Mesendoderm (in vitro differentiated cells): ENCODE data around the gene TASL. TPM values are rescaled to one million over a fixed set of nuclear protein-coding genes. Genes with fewer than 3 reads are reported as not detected.
A peak's percentile ranks its signal among the peaks of the same experiment; 100 is the strongest.

Source experiments
- DNase-seq: peaks from one replicate; pipeline ENCODE4 v3.0.0; 2013
- H2AK5ac ChIP-seq: 2 replicates; pipeline ENCODE4 v1.6.1; 2013; ENCODE audit warnings: low read length, inconsistent platforms
- H2BK120ac ChIP-seq: 2 replicates; pipeline ENCODE4 v1.6.1; 2013; ENCODE audit warnings: low read depth, mild to moderate bottlenecking, low read length, moderate library complexity, mixed read lengths
- H2BK15ac ChIP-seq: replicated peaks from 2 replicates; pipeline ENCODE4 v1.6.1; 2013; ENCODE audit warnings: low read depth, mild to moderate bottlenecking, moderate library complexity
- H2BK5ac ChIP-seq: 2 replicates; pipeline ENCODE4 v1.6.1; 2013; ENCODE audit warnings: low read length, inconsistent platforms
- H3K18ac ChIP-seq: 2 replicates; pipeline ENCODE4 v1.6.1; 2013; ENCODE audit warnings: mild to moderate bottlenecking, low read length, mixed read lengths
- H3K23ac ChIP-seq: one replicate; pipeline ENCODE4 v1.6.1; 2013; ENCODE audit warnings: low read length
- H3K27ac ChIP-seq: 2 replicates; pipeline ENCODE4 v1.5.1; 2013; ENCODE audit warnings: low read depth, mild to moderate bottlenecking, inconsistent platforms, low read length, moderate library complexity
- H3K27me3 ChIP-seq: 2 replicates; pipeline ENCODE4 v1.6.1; 2013; ENCODE audit warnings: low read length, control low read depth, mild to moderate bottlenecking, inconsistent platforms; ENCODE audit not compliant: insufficient read depth, poor library complexity
- H3K36me3 ChIP-seq: 2 replicates; pipeline ENCODE4 v1.6.1; 2013; ENCODE audit warnings: low read length, inconsistent platforms; ENCODE audit not compliant: control insufficient read depth, insufficient read depth
- H3K4ac ChIP-seq: one replicate; pipeline ENCODE4 v1.6.1; 2013; ENCODE audit warnings: low read depth, mild to moderate bottlenecking, low read length, moderate library complexity
- H3K4me1 ChIP-seq: 2 replicates; pipeline ENCODE4 v1.6.1; 2013; ENCODE audit warnings: low read depth, low read length, inconsistent platforms; ENCODE audit not compliant: control insufficient read depth
- H3K4me2 ChIP-seq: 2 replicates; pipeline ENCODE4 v1.6.1; 2013; ENCODE audit warnings: low read length
- H3K4me3 ChIP-seq: 2 replicates; pipeline ENCODE4 v1.5.1; 2013; ENCODE audit warnings: mild to moderate bottlenecking, low read length
- H3K56ac ChIP-seq: one replicate; pipeline ENCODE4 v1.6.1; 2013; ENCODE audit warnings: low read length
- H3K79me1 ChIP-seq: 2 replicates; pipeline ENCODE4 v1.6.1; 2013; ENCODE audit warnings: low read length, inconsistent platforms
- H3K79me2 ChIP-seq: 2 replicates; pipeline ENCODE4 v1.6.1; 2013; ENCODE audit warnings: mild to moderate bottlenecking, low read length; ENCODE audit not compliant: control insufficient read depth, insufficient read depth
- H3K9ac ChIP-seq: 2 replicates; pipeline ENCODE4 v1.6.1; 2013; ENCODE audit warnings: low read length, inconsistent platforms
- H4K5ac ChIP-seq: one replicate; pipeline ENCODE4 v1.6.1; 2013; ENCODE audit warnings: low read length
- H4K8ac ChIP-seq: one replicate; pipeline ENCODE4 v1.6.1; 2013; ENCODE audit warnings: low read depth, mild to moderate bottlenecking, control low read depth, low read length, moderate library complexity
- WGBS: extraction: QIAGEN DNeasy Blood & Tissue Kit; methylation state at CpG from one replicate; pipeline ENCODE4 v1.1.7; 2013; ENCODE audit warnings: low lambda C conversion rate, missing lambda C conversion rate; ENCODE audit not compliant: insufficient coverage; ENCODE audit errors: extremely low coverage; 5-methylcytosine and 5-hydroxymethylcytosine counted together
- polyA plus RNA-seq, 2 experiments: library from polyadenylated mRNA; stranded (reverse); fragments of 200-250 nt; gene quantifications; one replicate each; pipeline ENCODE4 v1.2.3, GENCODE V29; 2013

Gene TASL, protein sequence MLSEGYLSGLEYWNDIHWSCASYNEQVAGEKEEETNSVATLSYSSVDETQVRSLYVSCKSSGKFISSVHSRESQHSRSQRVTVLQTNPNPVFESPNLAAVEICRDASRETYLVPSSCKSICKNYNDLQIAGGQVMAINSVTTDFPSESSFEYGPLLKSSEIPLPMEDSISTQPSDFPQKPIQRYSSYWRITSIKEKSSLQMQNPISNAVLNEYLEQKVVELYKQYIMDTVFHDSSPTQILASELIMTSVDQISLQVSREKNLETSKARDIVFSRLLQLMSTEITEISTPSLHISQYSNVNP
- not detected for polyA plus RNA-seq (2013, experiment 1 of 2)
- polyA plus RNA-seq (2013, experiment 2 of 2), result not detected

DNA sequence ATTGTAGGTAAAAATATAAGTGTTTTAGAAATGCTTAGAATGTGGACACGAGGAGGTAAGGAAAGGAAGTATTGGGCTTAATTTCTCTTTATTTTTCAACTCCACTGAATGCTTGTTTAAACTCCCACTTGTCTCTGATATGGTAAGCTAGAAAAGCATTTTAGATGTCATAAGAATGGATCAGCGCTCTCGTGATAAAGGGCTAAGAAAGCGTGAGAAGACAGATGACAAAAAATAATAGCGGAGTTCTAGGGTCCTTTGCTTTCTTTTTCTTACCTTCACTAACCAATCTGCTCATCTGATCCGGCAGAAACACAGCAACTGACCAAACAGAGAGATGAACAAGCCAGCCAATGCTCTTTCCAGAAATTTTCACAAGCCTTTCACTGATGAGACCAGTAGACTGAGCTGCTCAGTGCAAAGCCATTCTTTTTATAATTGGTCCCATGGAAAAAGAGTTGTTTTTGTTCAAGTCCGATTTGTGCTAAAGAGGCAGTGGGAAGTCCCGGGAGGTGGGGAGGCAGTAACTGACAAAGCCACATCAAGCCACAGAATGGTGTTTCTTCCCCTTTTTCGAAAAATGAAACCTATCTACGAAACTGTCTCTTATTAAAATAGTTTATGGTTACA, at the start of gene TASL:
TASL (minus strand) TSS at position 405 of the 630 bp plus-strand sequence. CDS start 17,411 bp downstream, outside the sequence.
- no peaks in the 10 kb centered on the region for H3K4me1 ChIP-seq
- no peak within 1 kb of the TSS for H2AK5ac ChIP-seq
- H3K56ac ChIP-seq, result no peak within 1 kb of the TSS
- no peak within 1 kb of the TSS for H2BK15ac ChIP-seq
- H2BK120ac ChIP-seq, result no peak within 1 kb of the TSS
- H2BK5ac ChIP-seq, result no peak within 1 kb of the TSS
- no peak within 1 kb of the TSS for H3K4me3 ChIP-seq
- H3K79me1 ChIP-seq, result no peaks in the 10 kb centered on the region
- no peak within 1 kb of the TSS for H3K4ac ChIP-seq
- no peaks in the 10 kb centered on the region for H3K79me2 ChIP-seq
- no peak within 1 kb of the TSS for H4K5ac ChIP-seq
- no peak within 1 kb of the TSS for H3K4me2 ChIP-seq
- no peak within 1 kb of the TSS for H4K8ac ChIP-seq
- no peak within 1 kb of the TSS for H3K9ac ChIP-seq
- no peaks in the 10 kb centered on the region for H3K36me3 ChIP-seq
- no peak for DNase-seq
- H3K27me3 ChIP-seq, result no peaks in the 10 kb centered on the region
- no peak within 1 kb of the TSS for H3K18ac ChIP-seq
- no peak within 1 kb of the TSS for H3K23ac ChIP-seq
- WGBS, result no CpG with 5 or more reads among the region's 10 CpGs
- no peak within 1 kb of the TSS for H3K27ac ChIP-seq

DNA sequence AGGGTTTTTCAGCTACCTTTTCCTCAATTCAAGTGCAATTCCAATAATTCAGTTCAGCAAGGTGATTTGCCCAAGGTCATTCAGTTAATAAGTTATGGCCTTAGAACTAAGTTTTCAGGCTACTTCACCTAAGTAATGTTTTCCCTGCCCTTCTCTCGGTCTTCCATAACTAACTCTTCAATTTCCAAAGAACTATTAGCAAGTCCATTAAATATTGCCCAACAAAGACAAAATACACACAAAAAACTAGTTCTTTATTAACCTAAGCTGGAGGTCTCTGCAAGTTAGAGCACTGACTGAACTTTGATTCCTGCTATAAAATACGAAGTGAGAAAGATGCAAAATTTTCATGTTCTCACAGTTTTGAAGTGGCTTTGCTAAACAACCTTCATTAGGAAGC, 48.8 kb upstream of the TASL start:
- Histone ChIP-seq H3K27ac (no peak overlapping the region), H3K36me3 (no peaks in the 10 kb centered on the region), H2BK5ac (no peak overlapping the region), H3K4me1 (no peaks in the 10 kb centered on the region), H3K79me1 (no peaks in the 10 kb centered on the region), H3K18ac (no peak overlapping the region), H3K4me3 (no peak overlapping the region), H3K79me2 (no peaks in the 10 kb centered on the region), H4K8ac (no peak overlapping the region), H3K23ac (no peak overlapping the region), H2BK15ac (no peak overlapping the region), H3K56ac (no peak overlapping the region), H3K4me2 (no peak overlapping the region), H2BK120ac (no peak overlapping the region), H2AK5ac (no peak overlapping the region), H3K9ac (no peak overlapping the region), H3K4ac (no peak overlapping the region), H4K5ac (no peak overlapping the region), H3K27me3 (no peaks in the 10 kb centered on the region)
- no CpG with 5 or more reads among the region's 2 CpGs for WGBS
- DNase-seq, result no peak

DNA sequence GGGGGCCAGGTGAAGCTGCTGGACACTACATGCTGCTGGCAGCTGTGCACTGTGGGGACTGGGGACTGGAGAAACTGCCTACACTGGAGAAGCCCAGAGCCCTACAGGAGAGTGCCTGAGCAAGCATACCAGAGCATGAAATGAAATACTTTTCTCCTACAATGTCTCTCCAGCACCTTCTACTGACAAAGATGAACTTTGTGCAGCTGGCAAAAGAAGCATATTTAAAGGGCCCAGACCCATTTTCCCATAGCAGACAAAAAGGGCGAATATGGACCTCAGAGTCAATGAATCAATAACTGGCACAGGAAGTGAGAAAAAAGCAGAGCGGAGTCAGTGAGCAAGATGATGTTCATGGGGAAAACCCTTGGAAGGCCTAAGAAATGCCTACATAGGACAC, 44.8 kb upstream of the TASL start:
- no peaks in the 10 kb centered on the region for H3K27me3 ChIP-seq
- no peak overlapping the region for H3K9ac ChIP-seq
- H3K79me1 ChIP-seq, result no peaks in the 10 kb centered on the region
- H2BK15ac ChIP-seq, result no peak overlapping the region
- no peak overlapping the region for H3K4me3 ChIP-seq
- H2BK120ac ChIP-seq, result no peak overlapping the region
- H3K23ac ChIP-seq, result no peak overlapping the region
- DNase-seq, result no peak
- H3K27ac ChIP-seq, result no peak overlapping the region
- H4K8ac ChIP-seq, result no peak overlapping the region
- H3K79me2 ChIP-seq, result no peaks in the 10 kb centered on the region
- no peak overlapping the region for H2AK5ac ChIP-seq
- H2BK5ac ChIP-seq, result no peak overlapping the region
- H3K4me1 ChIP-seq, result no peaks in the 10 kb centered on the region
- WGBS, result no CpG with 5 or more reads among the region's 2 CpGs
- H4K5ac ChIP-seq, result no peak overlapping the region
- H3K56ac ChIP-seq, result no peak overlapping the region
- H3K4ac ChIP-seq, result no peak overlapping the region
- H3K4me2 ChIP-seq, result no peak overlapping the region
- H3K36me3 ChIP-seq, result no peaks in the 10 kb centered on the region
- H3K18ac ChIP-seq, result no peak overlapping the region

DNA sequence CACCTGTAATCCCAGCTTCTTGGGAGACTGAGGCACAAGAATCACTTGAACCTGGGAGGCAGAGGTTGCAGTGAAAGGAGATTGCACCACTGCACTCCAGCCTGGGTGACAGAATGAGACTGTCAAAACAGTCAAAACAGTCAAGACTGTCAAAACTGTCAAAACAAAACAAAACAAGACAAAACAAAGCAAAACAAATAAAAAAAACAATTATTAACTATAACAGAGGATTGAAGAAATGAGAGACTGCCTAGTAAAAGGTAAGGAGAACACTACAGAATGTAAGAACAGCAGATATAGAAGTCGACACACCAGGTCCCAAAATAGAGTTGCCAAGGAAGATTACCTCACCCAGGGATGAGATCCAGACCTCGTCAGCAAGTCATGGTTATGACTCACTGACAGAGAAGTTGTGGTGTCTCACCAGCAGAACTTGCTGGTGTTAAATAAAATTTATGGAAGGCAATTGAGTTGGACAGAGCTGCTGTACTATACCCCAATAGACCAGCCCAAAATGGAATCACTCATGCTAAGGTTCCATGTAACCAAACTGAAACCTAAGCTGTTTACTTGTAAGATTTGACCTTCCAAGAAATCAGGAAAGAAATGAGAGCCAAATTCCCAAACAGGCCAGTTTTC, 43.5 kb upstream of the TASL start:
- Histone ChIP-seq H3K4me2 (no peak overlapping the region), H3K36me3 (no peaks in the 10 kb centered on the region), H3K27ac (no peak overlapping the region), H3K79me2 (no peaks in the 10 kb centered on the region), H3K23ac (no peak overlapping the region), H2BK5ac (no peak overlapping the region), H3K56ac (no peak overlapping the region), H2BK15ac (no peak overlapping the region), H4K8ac (no peak overlapping the region), H2AK5ac (no peak overlapping the region), H3K4ac (no peak overlapping the region), H3K4me3 (no peak overlapping the region), H3K4me1 (no peaks in the 10 kb centered on the region), H3K79me1 (no peaks in the 10 kb centered on the region), H3K18ac (no peak overlapping the region), H2BK120ac (no peak overlapping the region), H4K5ac (no peak overlapping the region), H3K9ac (no peak overlapping the region), H3K27me3 (no peaks in the 10 kb centered on the region)
- DNase-seq, result peak; percentile 19
- no CpG with 5 or more reads among the region's 2 CpGs for WGBS

DNA sequence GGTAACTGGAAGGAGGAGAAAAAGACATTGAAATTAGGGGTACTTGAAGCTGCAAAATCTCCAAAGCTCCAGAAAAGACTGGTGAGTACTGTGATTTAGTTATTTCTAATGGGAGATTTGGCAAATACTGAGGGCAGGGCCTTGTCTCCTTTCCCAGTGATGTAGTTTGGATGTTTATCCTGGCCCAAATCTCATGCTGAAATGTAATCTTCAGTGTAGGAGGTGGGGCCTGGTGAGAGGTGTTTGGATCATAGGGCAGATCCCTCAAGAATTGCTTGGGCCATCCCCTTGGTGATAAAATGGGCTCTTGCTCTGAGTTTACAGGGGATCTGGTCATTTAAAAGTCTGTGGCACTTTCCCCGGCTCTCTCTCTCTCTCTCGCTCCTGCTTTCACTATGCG, 42.6 kb upstream of the TASL start:
- no CpG with 5 or more reads among the region's 3 CpGs for WGBS

More for the DNA sequence above, 42.6 kb upstream of the TASL start:
- Histone ChIP-seq H3K18ac (no peak overlapping the region), H3K27me3 (no peaks in the 10 kb centered on the region), H3K79me1 (no peaks in the 10 kb centered on the region), H3K4me1 (no peaks in the 10 kb centered on the region), H3K4me2 (no peak overlapping the region), H2AK5ac (no peak overlapping the region), H3K27ac (no peak overlapping the region), H2BK5ac (no peak overlapping the region), H3K23ac (no peak overlapping the region), H4K5ac (no peak overlapping the region), H2BK120ac (no peak overlapping the region), H3K9ac (no peak overlapping the region), H3K79me2 (no peaks in the 10 kb centered on the region), H2BK15ac (no peak overlapping the region), H3K36me3 (no peaks in the 10 kb centered on the region), H3K56ac (no peak overlapping the region), H4K8ac (no peak overlapping the region), H3K4me3 (no peak overlapping the region), H3K4ac (no peak overlapping the region)
- DNase-seq, result no peak
